GM10266 (cell line): ENCODE measurements around the gene PGP.

Experiments
- DNase-seq: peaks from one replicate; pipeline ENCODE4 v3.0.0; 2012; ENCODE audit errors: extremely low spot score
- TF ChIP-seq, protein P1 (sequence below): IDR thresholded peaks from 2 replicates; pipeline ENCODE4 v1.5.1; 2012; ENCODE audit warnings: mild to moderate bottlenecking, low read depth; ENCODE audit not compliant: control insufficient read depth, insufficient read depth; ENCODE audit errors: missing control alignments

The PGP gene

DNA sequence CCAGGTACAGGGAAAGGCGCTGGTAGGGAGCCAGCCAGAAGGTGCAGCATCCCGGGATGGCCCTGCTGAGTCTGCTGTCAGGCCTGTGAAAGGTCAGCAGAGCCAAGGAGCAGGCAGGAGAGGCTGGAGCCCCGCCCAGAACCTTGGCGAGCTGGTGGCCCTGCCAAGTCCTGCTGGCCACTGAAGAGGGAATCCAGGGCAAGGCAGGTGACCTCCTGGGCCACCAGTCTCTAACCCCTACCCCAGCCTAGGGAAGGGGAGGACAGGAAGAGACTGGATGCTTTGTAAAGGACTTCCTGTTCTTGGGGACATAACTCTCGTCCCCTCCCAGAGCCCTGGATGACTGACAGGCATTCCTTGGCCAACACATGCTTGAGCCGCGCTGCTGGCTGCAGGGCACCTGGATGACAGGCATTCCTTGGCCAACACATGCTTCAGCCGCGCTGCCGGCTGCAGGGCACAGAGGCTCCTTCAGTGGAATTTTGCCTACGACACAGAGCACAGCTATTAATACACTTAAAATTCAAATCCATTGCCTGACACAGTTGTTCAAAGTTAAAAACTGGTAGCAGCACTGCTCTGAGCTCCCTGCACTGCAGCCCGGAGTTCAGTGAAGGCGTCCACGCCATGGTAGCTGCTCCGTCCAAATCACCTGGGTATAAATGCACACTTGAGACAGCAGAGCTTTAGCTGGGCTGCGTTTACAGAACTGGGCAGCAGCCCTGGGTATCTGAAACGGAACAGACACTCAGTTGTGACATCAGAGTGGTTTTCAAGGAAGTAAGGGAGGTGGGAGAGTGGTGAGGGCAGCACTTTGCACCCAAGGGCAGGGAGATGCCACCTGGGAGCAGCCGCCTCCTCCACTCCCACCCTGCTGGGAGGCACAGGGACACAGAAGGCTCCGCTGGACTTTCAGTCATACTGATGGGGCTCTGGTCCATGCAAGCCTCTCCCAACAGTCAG, 2.0 kb downstream of the PGP start:
- DNase-seq: no peak
- TF ChIP-seq, protein P1, sequence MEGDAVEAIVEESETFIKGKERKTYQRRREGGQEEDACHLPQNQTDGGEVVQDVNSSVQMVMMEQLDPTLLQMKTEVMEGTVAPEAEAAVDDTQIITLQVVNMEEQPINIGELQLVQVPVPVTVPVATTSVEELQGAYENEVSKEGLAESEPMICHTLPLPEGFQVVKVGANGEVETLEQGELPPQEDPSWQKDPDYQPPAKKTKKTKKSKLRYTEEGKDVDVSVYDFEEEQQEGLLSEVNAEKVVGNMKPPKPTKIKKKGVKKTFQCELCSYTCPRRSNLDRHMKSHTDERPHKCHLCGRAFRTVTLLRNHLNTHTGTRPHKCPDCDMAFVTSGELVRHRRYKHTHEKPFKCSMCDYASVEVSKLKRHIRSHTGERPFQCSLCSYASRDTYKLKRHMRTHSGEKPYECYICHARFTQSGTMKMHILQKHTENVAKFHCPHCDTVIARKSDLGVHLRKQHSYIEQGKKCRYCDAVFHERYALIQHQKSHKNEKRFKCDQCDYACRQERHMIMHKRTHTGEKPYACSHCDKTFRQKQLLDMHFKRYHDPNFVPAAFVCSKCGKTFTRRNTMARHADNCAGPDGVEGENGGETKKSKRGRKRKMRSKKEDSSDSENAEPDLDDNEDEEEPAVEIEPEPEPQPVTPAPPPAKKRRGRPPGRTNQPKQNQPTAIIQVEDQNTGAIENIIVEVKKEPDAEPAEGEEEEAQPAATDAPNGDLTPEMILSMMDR: no peak

DNA sequence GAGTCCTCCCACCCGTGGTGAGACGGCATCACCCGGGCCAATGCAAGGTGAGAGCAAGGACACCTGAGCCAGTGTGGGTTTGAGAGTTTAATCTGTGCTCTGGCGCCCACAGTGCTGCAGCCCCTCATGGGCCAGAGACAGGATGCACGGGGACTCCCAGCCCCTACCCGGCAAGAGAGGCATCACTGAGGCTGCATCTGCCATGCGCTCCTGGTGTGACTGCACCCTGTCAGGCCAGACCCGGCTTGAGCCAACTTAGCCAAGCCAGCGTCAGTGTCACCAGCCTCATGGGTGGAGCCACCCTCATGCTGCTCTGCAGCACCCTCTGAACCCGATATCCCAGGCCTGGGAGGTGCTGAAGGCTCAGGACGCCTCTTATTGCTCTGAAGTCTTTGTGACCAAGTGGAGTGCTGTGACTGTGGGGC, 2.7 kb downstream of the PGP start:
- no peak for DNase-seq
- TF ChIP-seq, protein P1: no peak

DNA sequence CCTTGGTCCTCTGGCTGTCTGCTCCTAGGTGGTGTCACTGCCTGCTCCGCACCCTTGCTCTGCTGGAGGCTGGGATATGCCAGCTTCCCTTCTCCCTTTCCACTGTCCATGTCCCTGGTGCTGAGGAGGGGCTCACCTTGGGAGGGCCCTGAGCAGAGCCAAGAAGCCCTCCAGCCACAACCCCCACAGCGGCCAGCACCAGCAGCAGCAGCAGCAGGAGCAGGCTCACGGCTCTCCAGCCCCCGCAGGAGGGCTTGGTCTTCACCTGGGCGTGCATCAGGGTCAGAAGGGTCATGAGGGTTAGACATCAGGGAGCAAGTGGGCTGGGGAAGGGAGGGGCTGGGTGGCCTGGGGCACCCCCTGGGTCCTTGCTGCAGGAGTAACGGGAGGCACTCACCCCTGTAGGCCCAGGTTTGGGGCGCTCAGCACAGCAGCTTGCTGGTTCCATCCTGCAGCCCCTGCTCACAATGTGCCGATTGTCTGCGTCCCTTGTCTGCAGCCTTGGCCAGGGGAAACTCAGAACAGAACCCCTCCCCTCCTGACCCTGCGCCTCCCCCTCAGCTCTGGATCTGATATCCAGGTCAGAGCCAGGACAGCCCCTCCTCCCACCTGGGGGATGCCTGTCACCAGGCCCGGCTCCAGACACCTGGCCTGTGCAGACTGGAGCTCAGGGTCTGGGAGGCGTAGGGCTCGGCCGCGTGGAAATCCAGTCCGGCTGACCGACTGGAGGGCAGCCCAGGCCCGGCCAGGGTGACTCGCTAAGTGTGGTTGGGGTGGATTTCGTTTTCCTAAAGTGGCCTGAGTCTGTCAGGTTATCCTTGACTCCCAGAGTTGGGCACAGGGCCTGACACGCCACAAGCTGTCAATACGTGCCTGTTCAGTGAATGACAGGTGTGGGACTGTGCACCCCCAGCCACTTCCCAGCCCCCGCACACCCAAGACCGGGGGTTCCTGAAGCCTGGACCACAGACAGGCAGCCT, 4.0 kb downstream of the PGP start, which contains the start of gene BRICD5:
Gene BRICD5 (minus strand): TSS at position 478 of the 980 bp plus-strand sequence. CDS start 30 bp downstream, at position 448.
- DNase-seq: no peak
- TF ChIP-seq, protein P1: no peak

DNA sequence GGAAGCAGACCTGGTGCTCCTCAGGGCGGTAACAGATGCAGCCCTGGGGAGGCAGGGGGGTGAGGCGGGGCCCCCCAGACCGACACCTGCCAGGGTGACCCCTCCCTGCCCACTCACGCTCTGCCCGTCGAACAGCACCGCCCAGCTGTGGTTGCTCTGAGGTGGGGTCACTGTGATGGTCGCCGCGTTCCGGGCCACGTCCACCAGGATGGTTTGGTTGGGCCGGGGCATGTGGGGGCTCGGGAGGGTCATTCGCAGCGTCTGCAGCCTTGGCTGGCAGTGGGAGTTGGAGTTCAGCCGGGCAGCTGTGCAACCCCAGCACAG, 4.7 kb downstream of the PGP start:
- TF ChIP-seq, protein P1: no peak
- DNase-seq: no peak

DNA sequence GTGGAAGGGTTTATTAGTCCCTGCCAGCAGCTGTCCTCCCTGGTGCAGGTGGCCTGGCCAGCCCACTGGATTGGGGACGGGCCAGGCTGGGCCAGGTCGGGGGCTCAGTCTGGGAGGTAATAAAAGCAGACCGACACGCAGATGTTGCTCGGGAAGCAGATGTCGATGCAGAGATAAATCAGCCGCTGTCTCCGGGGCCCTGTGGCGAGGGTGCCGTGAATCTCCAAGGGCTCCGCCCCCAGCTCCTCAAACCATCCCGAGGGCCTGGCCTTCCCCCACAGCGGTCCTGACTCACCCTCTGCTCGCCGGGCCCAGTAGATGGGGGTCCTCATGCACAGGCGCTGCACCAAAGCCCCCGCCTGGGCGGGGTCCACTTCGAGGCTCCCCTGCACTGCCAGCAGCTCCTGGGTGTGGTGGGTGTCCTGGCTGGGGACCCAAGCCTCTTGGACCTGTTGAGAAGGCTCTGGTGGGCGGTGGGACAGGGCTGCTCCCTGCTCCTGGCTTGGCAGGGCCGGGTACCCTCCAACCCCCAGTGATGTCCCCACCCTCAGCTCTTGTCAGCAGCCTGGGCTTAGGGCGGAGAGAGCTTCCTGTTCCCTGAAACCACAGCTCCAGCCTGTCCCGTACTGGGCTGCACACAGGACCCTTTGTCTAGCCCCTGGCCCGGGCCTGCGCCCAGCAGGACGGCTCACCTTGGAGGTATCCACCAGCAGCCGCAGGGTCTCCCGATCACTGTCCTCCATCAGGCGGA, 5.2 kb downstream of the PGP start:
- TF ChIP-seq, protein P1: no peak
- no peak for DNase-seq

DNA sequence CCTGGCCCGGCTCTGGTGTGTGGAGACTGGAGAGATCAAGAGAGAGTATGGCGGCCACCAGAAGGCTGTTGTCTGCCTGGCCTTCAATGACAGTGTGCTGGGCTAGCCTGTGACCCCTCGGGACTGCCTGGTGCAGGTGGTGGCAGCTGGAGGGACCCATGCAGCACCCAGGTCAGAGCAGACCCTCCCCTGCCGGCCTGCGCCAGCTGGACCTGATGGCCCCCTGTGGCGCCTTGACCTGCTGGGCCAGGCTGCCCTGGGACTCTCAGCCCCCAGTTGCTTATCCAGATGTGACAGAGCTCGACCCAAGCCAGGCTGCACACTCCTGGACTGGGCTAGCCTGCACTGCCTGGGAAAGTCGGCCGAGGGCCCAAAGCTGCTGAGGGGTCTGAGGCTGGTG, 5.9 kb downstream of the PGP start:
- TF ChIP-seq, protein P1: no peak
- no peak for DNase-seq
